MM.1S (cell line): Measurements from ENCODE around the gene SETBP1.

Experiments used
- EZH2 ChIP-seq: fragments of 300-600 bp; sonication (generic); optimal IDR thresholded peaks from 2 replicates; pipeline ENCODE3; 2017; ENCODE audit warnings: low read depth, mild to moderate bottlenecking, antibody characterized with exemption, low read length, mixed read lengths
- EZH2phosphoT487 ChIP-seq: fragments of 300-600 bp; sonication (generic); IDR thresholded peaks from 2 replicates; pipeline ENCODE4 v1.6.1; 2018; ENCODE audit warnings: antibody characterized with exemption, low read length
- TF ChIP-seq, protein P1 (sequence below): fragments of 300-600 bp; sonication (generic); IDR thresholded peaks from 2 replicates; pipeline ENCODE4 v1.5.1; 2016; ENCODE audit warnings: antibody characterized with exemption, low read length, mixed read lengths

DNA sequence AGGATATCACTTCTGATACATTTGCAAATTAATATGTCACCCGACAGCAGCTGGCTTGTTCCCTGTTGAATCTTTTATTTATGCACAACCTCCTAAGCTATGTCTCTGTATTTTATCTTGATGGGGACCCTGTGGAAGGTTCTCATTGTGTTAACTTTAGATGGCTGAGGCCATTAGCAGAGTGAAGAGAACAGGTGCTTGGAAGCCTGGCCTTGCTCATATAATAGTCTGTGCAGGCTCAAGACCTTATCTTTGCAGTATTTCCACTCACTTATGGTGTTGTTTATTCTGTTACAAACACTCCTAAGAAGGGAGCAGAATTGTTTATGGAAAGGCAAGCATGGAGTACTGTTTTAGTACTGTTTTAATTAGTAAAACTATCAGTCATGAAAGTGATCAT, 107.6 kb downstream of the SETBP1 start:
- TF ChIP-seq, protein P1, sequence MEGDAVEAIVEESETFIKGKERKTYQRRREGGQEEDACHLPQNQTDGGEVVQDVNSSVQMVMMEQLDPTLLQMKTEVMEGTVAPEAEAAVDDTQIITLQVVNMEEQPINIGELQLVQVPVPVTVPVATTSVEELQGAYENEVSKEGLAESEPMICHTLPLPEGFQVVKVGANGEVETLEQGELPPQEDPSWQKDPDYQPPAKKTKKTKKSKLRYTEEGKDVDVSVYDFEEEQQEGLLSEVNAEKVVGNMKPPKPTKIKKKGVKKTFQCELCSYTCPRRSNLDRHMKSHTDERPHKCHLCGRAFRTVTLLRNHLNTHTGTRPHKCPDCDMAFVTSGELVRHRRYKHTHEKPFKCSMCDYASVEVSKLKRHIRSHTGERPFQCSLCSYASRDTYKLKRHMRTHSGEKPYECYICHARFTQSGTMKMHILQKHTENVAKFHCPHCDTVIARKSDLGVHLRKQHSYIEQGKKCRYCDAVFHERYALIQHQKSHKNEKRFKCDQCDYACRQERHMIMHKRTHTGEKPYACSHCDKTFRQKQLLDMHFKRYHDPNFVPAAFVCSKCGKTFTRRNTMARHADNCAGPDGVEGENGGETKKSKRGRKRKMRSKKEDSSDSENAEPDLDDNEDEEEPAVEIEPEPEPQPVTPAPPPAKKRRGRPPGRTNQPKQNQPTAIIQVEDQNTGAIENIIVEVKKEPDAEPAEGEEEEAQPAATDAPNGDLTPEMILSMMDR, result no peak
- TF ChIP-seq EZH2 (no peak), EZH2phosphoT487 (no peak)
